Smooth muscle cell (in vitro differentiated cells): ENCODE data around the gene MYL6. TPM values are rescaled to one million over a fixed set of nuclear protein-coding genes. Genes with fewer than 3 reads are reported as not detected.

ENCODE experiments used
- DNase-seq: peaks from one replicate; lab custom pipeline; 2025; ENCODE audit not compliant: unreplicated experiment; lab: John Stamatoyannopoulos, UW
- H2AFZ ChIP-seq: fragments of 200-600 bp; sonication (generic); 2 replicates; pipeline ENCODE4 v1.6.0; 2016; ENCODE audit warnings: antibody characterized with exemption, low read depth, mild to moderate bottlenecking
- H3F3A ChIP-seq: fragments of 200-600 bp; sonication (generic); 2 replicates; pipeline ENCODE4 v1.6.0; 2017; ENCODE audit warnings: antibody characterized with exemption, low read depth
- H3K27ac ChIP-seq: fragments of 200-600 bp; sonication (generic); 2 replicates; pipeline ENCODE4 v1.5.1; 2016; ENCODE audit warnings: low read depth, mild to moderate bottlenecking
- H3K27me3 ChIP-seq: fragments of 200-600 bp; sonication (generic); 2 replicates; pipeline ENCODE4 v1.6.1; 2016; ENCODE audit warnings: low read depth, mild to moderate bottlenecking
- H3K36me3 ChIP-seq: fragments of 200-600 bp; sonication (generic); 2 replicates; pipeline ENCODE4 v1.5.1; 2016; ENCODE audit warnings: low read depth
- H3K4me1 ChIP-seq: fragments of 200-600 bp; sonication (generic); 2 replicates; pipeline ENCODE4 v1.5.1; 2016; ENCODE audit warnings: low read depth
- H3K4me2 ChIP-seq: fragments of 200-600 bp; sonication (generic); 2 replicates; pipeline ENCODE4 v1.6.0; 2016; ENCODE audit warnings: mild to moderate bottlenecking
- H3K4me3 ChIP-seq: fragments of 200-600 bp; sonication (generic); 2 replicates; pipeline ENCODE4 v1.5.1; 2016; ENCODE audit warnings: mild to moderate bottlenecking
- H3K79me2 ChIP-seq: fragments of 200-600 bp; sonication (generic); 2 replicates; pipeline ENCODE4 v1.6.0; 2016; ENCODE audit warnings: low read depth, mild to moderate bottlenecking
- H3K9ac ChIP-seq: fragments of 200-600 bp; sonication (generic); 2 replicates; pipeline ENCODE4 v1.6.0; 2016; ENCODE audit warnings: low read depth
- H3K9me3 ChIP-seq: fragments of 200-600 bp; sonication (generic); replicated peaks from 2 replicates; pipeline ENCODE4 v1.5.1; 2016; ENCODE audit warnings: low read depth
- H4K20me1 ChIP-seq: fragments of 200-600 bp; sonication (generic); 2 replicates; pipeline ENCODE4 v1.6.0; 2016; ENCODE audit warnings: low read depth
- CTCF ChIP-seq: fragments of 200-600 bp; sonication (generic); IDR thresholded peaks from 2 replicates; pipeline ENCODE4 v1.5.1; 2017; ENCODE audit warnings: borderline replicate concordance, mild to moderate bottlenecking, antibody characterized with exemption; ENCODE audit not compliant: insufficient read depth, poor library complexity, severe bottlenecking
- WGBS: methylation state at CpG from one replicate; pipeline ENCODE4 v1.1.7; 2016; ENCODE audit warnings: low lambda C conversion rate; 5-methylcytosine and 5-hydroxymethylcytosine counted together
- polyA plus RNA-seq: library from polyadenylated mRNA; unstranded; fragments of >200 nt; fragmentation: Nextera tagmentation; extraction: Ambion mirVana; gene quantifications from 2 replicates; pipeline ENCODE4 v1.2.1, GENCODE V29; 2016
- total RNA-seq: library from RNA; depleted of rRNA; stranded (reverse); fragments of >200 nt; gene quantifications from 2 replicates; pipeline ENCODE4 v1.2.3, GENCODE V29; 2014

The MYL6 gene
- total and polyA plus RNA-seq, 2 experiments from 2014 or later, result 2,776 to 4,165 TPM

- H3K36me3 ChIP-seq, result peaks cover 20% of the 10 kb centered on the region
- no peak overlapping the region for H3K9ac ChIP-seq
- H3K27ac ChIP-seq, result no peak overlapping the region
- no peak for TF ChIP-seq CTCF
- H3K79me2 ChIP-seq, result peaks cover 6% of the 10 kb centered on the region
- H3K4me2 ChIP-seq, result no peak overlapping the region
- H3F3A ChIP-seq, result no peaks in the 10 kb centered on the region
- H3K27me3 ChIP-seq, result no peaks in the 10 kb centered on the region
- H3K4me1 ChIP-seq, result peaks cover 1% of the 10 kb centered on the region
- H3K4me3 ChIP-seq, result no peak overlapping the region
- no peaks in the 10 kb centered on the region for H3K9me3 ChIP-seq
- H2AFZ ChIP-seq, result no peak overlapping the region
- no peak for DNase-seq
- no peaks in the 10 kb centered on the region for H4K20me1 ChIP-seq
- WGBS, result 95% methylated on average over 6 of the region's 6 CpGs
Measured at GRCh38 chr12:56134897-56135296, 23.3 kb upstream of the MYL6 start.

- DNase-seq, result no peak
- no peaks in the 10 kb centered on the region for H3K9me3 ChIP-seq
- H3K36me3 ChIP-seq, result peaks cover 30% of the 10 kb centered on the region
- no peak overlapping the region for H3K9ac ChIP-seq
- no peak overlapping the region for H3K4me2 ChIP-seq
- H2AFZ ChIP-seq, result no peak overlapping the region
- H3K27ac ChIP-seq, result no peak overlapping the region
- H3K4me1 ChIP-seq, result no peaks in the 10 kb centered on the region
- H3K4me3 ChIP-seq, result no peak overlapping the region
- no peaks in the 10 kb centered on the region for H4K20me1 ChIP-seq
- no peaks in the 10 kb centered on the region for H3F3A ChIP-seq
- WGBS, result 97% methylated on average over 14 of the region's 14 CpGs
- no peaks in the 10 kb centered on the region for H3K27me3 ChIP-seq
- TF ChIP-seq CTCF, result no peak
- no peaks in the 10 kb centered on the region for H3K79me2 ChIP-seq
Measured at GRCh38 chr12:56137853-56138571, 20.1 kb upstream of the MYL6 start.

GRCh38 chr12:56141946-56142784 lies 16.0 kb upstream of the MYL6 start:
- no peak overlapping the region for H3K4me3 ChIP-seq
- no peak for DNase-seq
- no peaks in the 10 kb centered on the region for H3K79me2 ChIP-seq
- no peaks in the 10 kb centered on the region for H4K20me1 ChIP-seq
- no peaks in the 10 kb centered on the region for H3K4me1 ChIP-seq
- H3K9me3 ChIP-seq, result no peaks in the 10 kb centered on the region
- H3K27ac ChIP-seq, result no peak overlapping the region
- no peaks in the 10 kb centered on the region for H3F3A ChIP-seq
- peaks cover 30% of the 10 kb centered on the region for H3K36me3 ChIP-seq
- TF ChIP-seq CTCF, result no peak
- H3K9ac ChIP-seq, result no peak overlapping the region
- H2AFZ ChIP-seq, result no peak overlapping the region
- no peaks in the 10 kb centered on the region for H3K27me3 ChIP-seq
- 96% methylated on average over 19 of the region's 19 CpGs for WGBS
- no peak overlapping the region for H3K4me2 ChIP-seq
